HG03521 (cell line): ENCODE data around the gene GLRX3.

Experiments
- ATAC-seq: cut with Tn5 transposase; IDR thresholded peaks from one replicate; pipeline ENCODE4 v1.9.1; 2021; ENCODE audit warnings: mild to moderate bottlenecking, moderate library complexity; ENCODE audit not compliant: unreplicated experiment

Gene GLRX3

DNA sequence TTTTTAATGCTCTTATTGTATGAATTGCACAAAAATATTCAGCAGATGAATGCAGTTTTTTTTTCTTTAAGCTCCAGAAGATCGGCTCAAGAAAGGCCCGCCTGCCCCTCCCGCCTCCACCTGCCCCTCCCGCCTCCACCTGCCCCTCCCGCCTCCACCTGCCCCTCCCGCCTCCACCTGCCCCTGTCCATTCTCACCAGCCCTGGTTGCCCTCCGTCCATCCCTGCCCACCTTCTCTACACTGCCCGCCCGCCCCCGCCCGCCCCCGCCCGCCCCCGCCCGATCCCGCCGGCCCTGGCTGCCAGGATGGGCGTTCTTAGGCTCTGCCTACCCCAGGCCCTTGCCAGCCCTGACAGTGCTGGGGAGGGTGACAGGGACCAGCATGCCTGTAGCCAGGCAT lies 67.4 kb downstream of the GLRX3 start:
- ATAC-seq = no peak

- ATAC-seq = no peak
Observed at GRCh38 chr10:130206216-130206737, 70.1 kb downstream of the GLRX3 start.

DNA sequence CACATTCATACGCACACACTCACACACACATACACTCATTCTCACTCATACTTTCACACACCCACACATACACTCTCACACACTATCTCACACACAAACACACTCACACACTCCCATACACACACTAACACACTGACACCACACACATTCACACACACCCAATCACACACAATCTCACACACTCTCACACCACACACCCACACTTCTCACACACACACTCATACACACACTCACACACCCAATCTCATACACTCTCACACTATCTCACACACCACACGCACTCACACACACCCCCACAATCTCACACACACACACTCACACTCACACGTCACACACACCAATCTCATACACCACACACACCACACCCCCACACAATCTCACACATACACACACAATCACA lies 71.0 kb downstream of the GLRX3 start:
- ATAC-seq = no peak

GRCh38 chr10:130208807-130209206 lies 72.6 kb downstream of the GLRX3 start:
- no peak for ATAC-seq

DNA sequence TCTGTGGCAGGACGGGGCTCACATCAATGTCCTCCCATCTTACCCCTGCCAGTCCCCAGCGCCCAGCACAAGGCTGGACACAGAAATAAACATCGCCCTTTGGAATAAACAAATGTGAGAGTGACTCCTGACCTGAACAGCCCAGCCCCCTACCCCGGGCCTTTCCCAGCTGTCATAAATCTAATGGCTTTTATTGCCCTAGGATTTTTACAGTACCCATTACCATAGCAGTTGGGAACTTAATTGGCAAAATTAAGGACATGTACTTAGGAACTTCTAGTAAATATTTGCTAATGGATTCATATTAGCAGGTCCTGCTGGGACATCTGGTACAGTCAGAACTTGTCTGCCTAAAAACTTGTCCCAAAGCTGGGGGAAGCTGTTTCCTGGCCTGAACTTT lies 76.6 kb downstream of the GLRX3 start:
- no peak for ATAC-seq

DNA sequence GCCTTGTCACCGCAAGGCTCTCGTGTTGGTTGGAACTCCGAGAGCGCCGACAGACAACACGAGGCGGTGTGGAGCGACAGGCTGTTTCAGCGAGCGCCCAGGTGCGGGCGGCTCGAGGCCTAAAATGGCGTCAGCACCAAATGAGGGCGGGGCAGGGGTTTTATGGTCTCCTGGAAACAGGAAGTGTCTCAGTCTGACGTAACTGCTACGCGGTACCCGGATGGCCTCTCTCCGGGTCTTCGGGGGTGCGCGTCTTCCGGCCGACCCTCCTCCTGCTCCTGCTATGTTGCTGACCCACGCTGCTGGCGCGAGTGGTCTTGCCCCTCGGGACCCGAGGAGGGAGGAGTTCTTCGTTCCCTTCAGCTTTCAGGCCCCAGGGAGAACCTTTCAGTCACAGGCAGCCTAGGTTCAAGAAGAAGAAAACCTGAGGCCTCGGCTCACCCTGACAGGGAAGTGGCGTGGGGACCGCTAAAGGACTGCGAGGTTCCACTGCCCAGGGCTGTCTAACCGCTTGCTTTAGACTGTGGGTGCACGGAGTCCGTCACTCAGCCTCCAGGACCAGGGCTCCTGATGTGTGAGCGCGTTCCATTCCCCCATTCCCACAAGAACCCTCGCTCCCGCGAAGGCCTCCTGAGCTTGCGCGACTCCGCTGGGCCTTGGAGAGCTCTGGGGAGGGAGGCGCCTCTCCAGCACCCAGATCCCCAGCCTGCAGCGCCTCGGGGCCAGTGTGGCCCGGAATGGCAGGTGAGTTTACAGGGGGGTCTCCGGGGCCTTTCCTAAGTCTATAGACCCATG lies 77.3 kb downstream of the GLRX3 start:
- no peak for ATAC-seq

GRCh38 chr10:130214431-130214830 lies 78.2 kb downstream of the GLRX3 start:
- no peak for ATAC-seq

GRCh38 chr10:130215151-130215930 lies 79.2 kb downstream of the GLRX3 start:
- no peak for ATAC-seq

DNA sequence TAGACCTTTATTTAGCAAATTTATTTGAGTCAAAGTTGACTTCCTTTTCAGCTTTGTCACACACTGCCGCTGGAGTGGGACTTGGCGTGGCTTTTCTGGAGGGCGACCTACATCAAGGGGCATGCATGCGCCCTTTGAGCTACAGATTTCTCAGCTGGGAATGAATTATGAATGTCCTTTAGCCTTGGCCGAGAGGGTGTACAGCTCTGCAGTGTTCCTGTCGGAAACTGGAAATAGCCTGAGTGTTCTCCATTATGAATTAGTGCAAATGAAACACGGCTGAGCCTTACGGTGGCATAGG lies 79.7 kb downstream of the GLRX3 start:
- no peak for ATAC-seq

- no peak for ATAC-seq
Observed at GRCh38 chr10:130218181-130218641, 82.0 kb downstream of the GLRX3 start.

- no peak for ATAC-seq
Observed at GRCh38 chr10:130218936-130219335, 82.7 kb downstream of the GLRX3 start.

DNA sequence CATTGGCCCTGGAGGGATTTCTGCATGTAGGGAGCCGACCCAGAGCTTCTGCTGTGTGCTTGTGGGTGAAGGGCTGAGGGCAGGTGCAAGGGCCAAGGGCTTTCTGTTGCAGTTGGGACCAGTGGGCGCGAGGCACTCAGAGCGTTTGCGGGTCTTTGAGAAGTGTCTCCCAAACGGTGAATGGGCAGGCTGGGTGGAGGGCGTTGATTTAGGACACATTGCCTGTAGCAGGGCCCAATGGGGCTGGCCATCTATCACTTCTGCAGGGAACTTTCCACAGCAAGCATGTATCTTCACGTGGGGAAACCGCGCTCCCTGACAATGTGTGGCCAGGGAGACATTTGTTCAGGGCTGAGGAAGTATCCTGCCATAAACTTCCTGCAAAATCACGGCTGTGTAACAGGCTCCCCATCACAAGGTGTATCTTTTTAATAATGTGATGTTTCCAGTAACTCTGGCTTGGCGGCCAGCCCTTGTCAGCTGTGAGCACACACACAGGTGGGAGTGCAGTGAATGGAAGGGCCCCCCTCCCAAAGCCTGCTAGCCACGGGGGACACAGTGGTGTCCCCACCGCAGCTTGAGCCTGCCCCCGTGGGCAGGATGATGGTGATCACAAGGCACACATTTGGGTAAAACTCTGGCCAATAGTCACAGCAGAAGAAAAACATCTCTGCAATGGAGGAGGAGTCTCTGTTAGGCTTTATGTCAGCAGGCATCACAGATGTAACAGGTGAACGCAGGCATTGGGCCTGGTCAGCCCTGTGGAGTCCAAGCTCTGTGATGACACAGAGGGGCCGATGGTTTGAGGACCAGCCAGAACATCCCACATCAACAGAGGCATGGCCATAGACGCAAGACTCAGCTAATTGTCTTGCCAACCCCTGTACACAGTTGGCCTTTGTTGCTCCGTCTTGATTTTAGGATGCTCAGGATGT lies 84.3 kb downstream of the GLRX3 start:
- no peak for ATAC-seq

DNA sequence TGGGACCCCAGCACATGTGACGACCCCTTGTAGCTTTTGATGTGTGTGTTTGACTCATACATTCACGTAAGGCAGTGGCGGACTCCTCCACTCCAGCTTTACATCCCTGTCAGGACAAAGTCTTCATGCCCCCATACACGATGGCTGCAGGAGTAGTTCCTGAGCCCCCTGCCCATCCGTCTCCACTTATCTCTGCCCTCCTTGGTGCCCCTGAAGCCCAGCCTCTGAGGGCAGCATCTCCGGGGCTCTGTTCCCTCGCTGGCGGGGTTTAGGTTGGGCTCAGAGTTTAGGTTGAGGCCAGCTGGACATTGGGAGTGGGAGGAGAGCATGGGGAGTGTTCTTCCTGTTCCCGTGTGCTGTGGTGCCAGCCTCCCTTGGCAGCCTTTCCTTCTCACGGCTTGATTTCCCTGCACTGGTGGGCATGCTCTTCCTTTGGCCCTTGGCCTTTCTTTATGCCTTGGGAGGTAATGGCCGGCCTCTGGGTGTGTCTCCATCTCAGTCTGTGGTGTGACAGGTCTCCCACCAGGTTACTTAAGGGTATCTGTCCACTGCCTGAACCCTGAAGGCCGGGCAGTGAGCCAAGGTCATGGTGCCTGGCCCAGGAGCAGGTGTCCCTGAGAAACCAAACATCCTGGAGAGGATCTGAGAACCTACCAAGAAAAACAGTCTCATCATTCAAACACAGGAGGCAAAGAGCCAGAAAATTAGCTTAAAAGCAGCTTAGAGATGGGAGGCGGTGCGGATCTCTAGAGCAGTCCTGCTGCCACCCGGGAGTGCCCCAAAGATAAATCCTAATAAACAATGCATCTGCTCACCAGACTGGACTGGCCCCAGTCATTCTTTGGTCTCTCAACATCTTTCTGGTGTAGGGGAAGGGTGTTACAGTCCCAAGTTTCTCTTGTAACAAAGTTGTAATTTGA lies 85.5 kb downstream of the GLRX3 start:
- ATAC-seq = no peak

- ATAC-seq = no peak
Observed at GRCh38 chr10:130222381-130222780, 86.2 kb downstream of the GLRX3 start.

GRCh38 chr10:130224228-130224627 lies 88.0 kb downstream of the GLRX3 start:
- no peak for ATAC-seq

GRCh38 chr10:130226012-130226411 lies 89.8 kb downstream of the GLRX3 start:
- no peak for ATAC-seq

- ATAC-seq = no peak
Observed at GRCh38 chr10:130227883-130228282, 91.7 kb downstream of the GLRX3 start.
